Testis (tissue), 3 donors: ENCODE measurements around the gene FMC1. TPM values are rescaled to one million over a fixed set of nuclear protein-coding genes. Genes with fewer than 3 reads are reported as not detected.

Experiments used
- DNase-seq: peaks from one replicate; pipeline ENCODE4 v3.0.0-alpha.2; 2019
- H3K27ac ChIP-seq, 2 donors: fragments of 200-600 bp; sonication (generic); one replicate each; pipeline ENCODE4 v1.5.1; 2019
- H3K27me3 ChIP-seq: fragments of 200-600 bp; sonication (generic); one replicate; pipeline ENCODE4 v1.5.1; 2019
- H3K36me3 ChIP-seq: fragments of 200-600 bp; sonication (generic); one replicate; pipeline ENCODE4 v1.5.1; 2017; ENCODE audit warnings: low read depth; ENCODE audit errors: missing control alignments
- H3K4me1 ChIP-seq: fragments of 200-600 bp; sonication (generic); one replicate; pipeline ENCODE4 v1.5.1; 2019
- H3K4me3 ChIP-seq, 2 donors: fragments of 200-600 bp; sonication (generic); one replicate each; pipeline ENCODE4 v1.5.1; 2017 to 2019
- H3K9me3 ChIP-seq: fragments of 200-600 bp; sonication (generic); one replicate; pipeline ENCODE4 v1.5.1; 2017
- CTCF ChIP-seq, 3 experiments: fragments of 450-650 bp in 2 of 3; fragments of 200-600 bp in 1 of 3; sonication (generic) in 1 of 3; IDR thresholded peaks; one replicate each; pipeline ENCODE4 v1.5.1; 2016 to 2019; ENCODE audit warnings: antibody characterized with exemption in 3 of 3, mild to moderate bottlenecking in 2 of 3, moderate library complexity in 1 of 3
- POLR2A ChIP-seq: fragments of 450-650 bp; IDR thresholded peaks from one replicate; pipeline ENCODE4 v1.6.1; 2017; ENCODE audit warnings: antibody characterized with exemption, mild to moderate bottlenecking, moderate library complexity
- WGBS, 2 donors: methylation state at CpG; one replicate each; pipeline ENCODE4 v1.1.5; 2018; 5-methylcytosine and 5-hydroxymethylcytosine counted together
- intact Hi-C: fragments of 100-400 bp; cut with DNase I; formaldehyde crosslinking; loops from one replicate; pipeline ENCODE4 v1.15.1; 2023; ENCODE audit warnings: low total_unique reads
- polyA plus RNA-seq: library from polyadenylated mRNA; stranded (reverse); fragments of 350-450 nt; fragmentation: Illumina TruSeq; extraction: RNeasy Lipid Tissue Mini Kit (QIAGEN cat#74804); gene quantifications from one replicate; pipeline ENCODE4 v1.2.3, GENCODE V29; 2014; ENCODE audit warnings: low read depth, low replicate concordance; ENCODE audit not compliant: insufficient read depth
- total RNA-seq, 2 donors: library from RNA; depleted of rRNA; stranded (reverse); fragments of >200 nt; gene quantifications; one replicate each; pipeline ENCODE4 v1.2.3, GENCODE V29; 2016

FMC1 gene
- total and polyA plus RNA-seq, 3 donors from 2014 or later, result 46.1 to 234 (median 60.0) TPM

- no peaks in the 10 kb centered on the region for H3K27me3 ChIP-seq
- DNase-seq, result no peak
- H3K4me1 ChIP-seq, result no peaks in the 10 kb centered on the region
- H3K9me3 ChIP-seq, result no peaks in the 10 kb centered on the region
- WGBS, 2 donors, result 91 to 94% methylated on average over 6 of the region's 6 CpGs
- intact Hi-C loops, result no loop called here
- H3K4me3 ChIP-seq, result no peak overlapping the region
- H3K27ac ChIP-seq, result no peak overlapping the region
- H3K36me3 ChIP-seq, result no peaks in the 10 kb centered on the region
- TF ChIP-seq CTCF (IDR thresholded peaks at IDR 0.05) (no peak), POLR2A (no peak)
Measured at GRCh38 chr7:139382439-139382838, 41.3 kb downstream of the FMC1 start.

- no peaks in the 10 kb centered on the region for H3K4me1 ChIP-seq
- no peaks in the 10 kb centered on the region for H3K9me3 ChIP-seq
- intact Hi-C loops, result no loop called here
- no peak overlapping the region for H3K4me3 ChIP-seq
- no peak overlapping the region for H3K27ac ChIP-seq
- no peaks in the 10 kb centered on the region for H3K36me3 ChIP-seq
- TF ChIP-seq POLR2A (no peak), CTCF (IDR thresholded peaks at IDR 0.05) (no peak)
- H3K27me3 ChIP-seq, result no peaks in the 10 kb centered on the region
- 94 to 96% methylated on average over 3 of the region's 3 CpGs for WGBS, 2 donors
- no peak for DNase-seq
Measured at GRCh38 chr7:139384611-139385010, 43.5 kb downstream of the FMC1 start.

GRCh38 chr7:139387594-139387993, 46.5 kb downstream of the FMC1 start:
- intact Hi-C loops, result no loop called here
- H3K9me3 ChIP-seq, result no peaks in the 10 kb centered on the region
- no peaks in the 10 kb centered on the region for H3K27me3 ChIP-seq
- H3K4me3 ChIP-seq, result no peak overlapping the region
- H3K36me3 ChIP-seq, result no peaks in the 10 kb centered on the region
- no peaks in the 10 kb centered on the region for H3K4me1 ChIP-seq
- no peak for TF ChIP-seq CTCF (IDR thresholded peaks at IDR 0.05)
- TF ChIP-seq POLR2A, result no peak
- DNase-seq, result no peak
- H3K27ac ChIP-seq, result no peak overlapping the region
- WGBS, 2 donors, result 91 to 93% methylated on average over 5 of the region's 5 CpGs

GRCh38 chr7:139389091-139389490, 48.0 kb downstream of the FMC1 start:
- intact Hi-C loops, result no loop called here
- peaks cover 6% of the 10 kb centered on the region for H3K4me1 ChIP-seq
- no peaks in the 10 kb centered on the region for H3K27me3 ChIP-seq
- no peak overlapping the region for H3K4me3 ChIP-seq
- WGBS, 2 donors, result 85 to 88% methylated on average over 3 of the region's 3 CpGs
- no peaks in the 10 kb centered on the region for H3K9me3 ChIP-seq
- TF ChIP-seq CTCF (IDR thresholded peaks at IDR 0.05), result no peak
- H3K27ac ChIP-seq, result no peak overlapping the region
- no peak for DNase-seq
- H3K36me3 ChIP-seq, result no peaks in the 10 kb centered on the region

- 95 to 98% methylated on average over 2 of the region's 2 CpGs for WGBS, 2 donors
- intact Hi-C loops, result no loop called here
- H3K36me3 ChIP-seq, result no peaks in the 10 kb centered on the region
- TF ChIP-seq CTCF (IDR thresholded peaks at IDR 0.05) (no peak), POLR2A (no peak)
- no peaks in the 10 kb centered on the region for H3K9me3 ChIP-seq
- DNase-seq, result no peak
- H3K4me3 ChIP-seq, result no peak overlapping the region
- peaks cover 9% of the 10 kb centered on the region for H3K4me1 ChIP-seq
- no peak overlapping the region for H3K27ac ChIP-seq
- H3K27me3 ChIP-seq, result no peaks in the 10 kb centered on the region
Measured at GRCh38 chr7:139389774-139390173, 48.6 kb downstream of the FMC1 start.
